ENCODE results near the gene HELZ2.

- TF ChIP-seq CTCF (IDR thresholded peaks at IDR 0.05) = no peak
- no peak for TF ChIP-seq EZH2 (IDR thresholded peaks at IDR 0.05; ENCODE audit: borderline replicate concordance, insufficient read depth, low read depth, low read length, poor library complexity, severe bottlenecking)
These were observed 48.9 kb downstream of the HELZ2 start for GRCh38 chr20:63525185-63525584.
